H1 (cell line): Measurements from ENCODE around the gene SEC16A. TPM values are rescaled to one million over a fixed set of nuclear protein-coding genes. Genes with fewer than 3 reads are reported as not detected.

Source experiments
- ASH2L ChIP-seq: fragments of 200-600, 300-600 bp; sonication (generic); IDR thresholded peaks from one replicate; pipeline ENCODE4 v1.7.1; 2017; ENCODE audit warnings: low read length
- BACH1 ChIP-seq: IDR thresholded peaks from 2 replicates; pipeline ENCODE4 v1.6.1; 2012; ENCODE audit warnings: low read length, improper control_type of control experiment
- BCL11A ChIP-seq, 2 experiments: IDR thresholded peaks; one replicate each; pipeline ENCODE4 v1.6.1; 2011; ENCODE audit warnings: low read depth in 2 of 2, low read length in 2 of 2, mild to moderate bottlenecking in 2 of 2
- BRCA1 ChIP-seq: IDR thresholded peaks from 2 replicates; pipeline ENCODE4 v1.6.1; 2012; ENCODE audit warnings: low read depth, low read length, improper control_type of control experiment
- CHD1 ChIP-seq: IDR thresholded peaks from 2 replicates; pipeline ENCODE4 v1.6.1; 2012; ENCODE audit warnings: low read depth, low read length, improper control_type of control experiment
- GABPA ChIP-seq: IDR thresholded peaks from 2 replicates; pipeline ENCODE4 v1.6.1; 2011; ENCODE audit warnings: mild to moderate bottlenecking, low read length, moderate library complexity, borderline replicate concordance; ENCODE audit not compliant: insufficient read depth
- POLR2A ChIP-seq, 2 experiments: IDR thresholded peaks; 1 replicate in 1 of 2; 2 replicates in 1 of 2; pipeline ENCODE4 v1.6.1; 2011; ENCODE audit warnings: low read depth in 2 of 2, low read length in 2 of 2, mild to moderate bottlenecking in 2 of 2; ENCODE audit errors: control extremely low read depth in 1 of 2
- POU5F1 ChIP-seq: IDR thresholded peaks from 2 replicates; pipeline ENCODE4 v1.6.1; 2011; ENCODE audit warnings: low read depth, mild to moderate bottlenecking, low read length, moderate library complexity
- RFX5 ChIP-seq: IDR thresholded peaks from 2 replicates; pipeline ENCODE4 v1.6.1; 2011; ENCODE audit warnings: low read depth, low read length, improper control_type of control experiment, borderline replicate concordance
- SP1 ChIP-seq: IDR thresholded peaks from 2 replicates; pipeline ENCODE4 v1.6.1; 2011; ENCODE audit warnings: low read depth, low read length
- TCF12 ChIP-seq: IDR thresholded peaks from 2 replicates; pipeline ENCODE4 v1.6.1; 2011; ENCODE audit warnings: low read depth, mild to moderate bottlenecking, low read length
- TEAD4 ChIP-seq: IDR thresholded peaks from 2 replicates; pipeline ENCODE4 v1.6.1; 2012; ENCODE audit warnings: low read depth, low read length, inconsistent platforms, mixed read lengths
- YY1 ChIP-seq: IDR thresholded peaks from 2 replicates; pipeline ENCODE4 v1.6.1; 2011; ENCODE audit warnings: low read depth, mild to moderate bottlenecking, low read length
- polyA plus RNA-seq, 7 experiments: library from polyadenylated mRNA; depleted of rRNA in 3 of 7; stranded (reverse) in 5 of 7; unstranded in 2 of 7; fragments of >200 nt in 5 of 7; fragments of 200-250 nt in 2 of 7; gene quantifications; 1 replicate in 5 of 7; 2 replicates in 1 of 7; 4 replicates in 1 of 7; pipeline versions ENCODE4 v1.2.1 to v1.2.3, GENCODE V29; 2011 to 2013; ENCODE audit warnings: missing spikeins in 2 of 7, mixed read lengths in 2 of 7
- total RNA-seq: library from RNA; stranded (reverse); fragmentation: NEBNext Ultra II Directional; extraction: Animal tissue kit (Norgen Biotek cat#: 25700); gene quantifications from 2 replicates; pipeline ENCODE4 v1.2.1, GENCODE V29; 2021
- TF ChIP-seq, protein P1 (sequence below): fragments of 300-600 bp; sonication (generic); IDR thresholded peaks from 2 replicates; pipeline ENCODE4 v1.7.1; 2012; ENCODE audit warnings: low read length, moderate library complexity, mild to moderate bottlenecking, inconsistent platforms; ENCODE audit not compliant: insufficient replicate concordance

SEC16A gene
- total and polyA plus RNA-seq, 2 of the 8 experiments (the other 6 are each of a cell fraction or from before 2014, with no cell fraction given) = 21.6 to 49.0 TPM

DNA sequence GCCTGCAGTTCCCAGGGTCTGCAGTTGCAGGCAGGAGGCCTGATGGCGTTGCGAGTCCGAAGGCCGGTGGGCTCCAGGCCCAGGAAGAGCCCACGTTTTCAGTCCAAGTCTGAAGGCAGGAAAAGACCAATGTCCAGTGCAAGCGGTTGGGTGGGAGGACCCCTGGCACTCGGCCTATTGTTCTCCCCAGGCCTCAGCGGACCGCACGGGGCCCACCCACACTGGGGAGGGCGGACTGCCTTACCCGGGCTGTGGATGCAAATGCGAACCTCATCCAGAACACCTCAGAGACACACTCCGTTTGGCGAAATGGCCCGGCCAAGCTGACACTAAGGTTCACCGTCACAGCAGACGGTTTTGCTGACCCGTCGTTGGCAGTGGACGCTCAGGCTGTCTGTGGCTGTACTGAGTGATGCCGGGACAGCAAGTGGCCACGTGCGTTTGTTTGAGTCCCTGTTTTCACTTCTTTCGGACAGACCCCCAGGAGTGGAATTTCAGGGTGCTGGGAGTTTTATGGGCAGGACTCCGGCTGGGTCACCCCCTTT is 10.2 kb upstream of the SEC16A start (continued):
- TF ChIP-seq, protein P1, sequence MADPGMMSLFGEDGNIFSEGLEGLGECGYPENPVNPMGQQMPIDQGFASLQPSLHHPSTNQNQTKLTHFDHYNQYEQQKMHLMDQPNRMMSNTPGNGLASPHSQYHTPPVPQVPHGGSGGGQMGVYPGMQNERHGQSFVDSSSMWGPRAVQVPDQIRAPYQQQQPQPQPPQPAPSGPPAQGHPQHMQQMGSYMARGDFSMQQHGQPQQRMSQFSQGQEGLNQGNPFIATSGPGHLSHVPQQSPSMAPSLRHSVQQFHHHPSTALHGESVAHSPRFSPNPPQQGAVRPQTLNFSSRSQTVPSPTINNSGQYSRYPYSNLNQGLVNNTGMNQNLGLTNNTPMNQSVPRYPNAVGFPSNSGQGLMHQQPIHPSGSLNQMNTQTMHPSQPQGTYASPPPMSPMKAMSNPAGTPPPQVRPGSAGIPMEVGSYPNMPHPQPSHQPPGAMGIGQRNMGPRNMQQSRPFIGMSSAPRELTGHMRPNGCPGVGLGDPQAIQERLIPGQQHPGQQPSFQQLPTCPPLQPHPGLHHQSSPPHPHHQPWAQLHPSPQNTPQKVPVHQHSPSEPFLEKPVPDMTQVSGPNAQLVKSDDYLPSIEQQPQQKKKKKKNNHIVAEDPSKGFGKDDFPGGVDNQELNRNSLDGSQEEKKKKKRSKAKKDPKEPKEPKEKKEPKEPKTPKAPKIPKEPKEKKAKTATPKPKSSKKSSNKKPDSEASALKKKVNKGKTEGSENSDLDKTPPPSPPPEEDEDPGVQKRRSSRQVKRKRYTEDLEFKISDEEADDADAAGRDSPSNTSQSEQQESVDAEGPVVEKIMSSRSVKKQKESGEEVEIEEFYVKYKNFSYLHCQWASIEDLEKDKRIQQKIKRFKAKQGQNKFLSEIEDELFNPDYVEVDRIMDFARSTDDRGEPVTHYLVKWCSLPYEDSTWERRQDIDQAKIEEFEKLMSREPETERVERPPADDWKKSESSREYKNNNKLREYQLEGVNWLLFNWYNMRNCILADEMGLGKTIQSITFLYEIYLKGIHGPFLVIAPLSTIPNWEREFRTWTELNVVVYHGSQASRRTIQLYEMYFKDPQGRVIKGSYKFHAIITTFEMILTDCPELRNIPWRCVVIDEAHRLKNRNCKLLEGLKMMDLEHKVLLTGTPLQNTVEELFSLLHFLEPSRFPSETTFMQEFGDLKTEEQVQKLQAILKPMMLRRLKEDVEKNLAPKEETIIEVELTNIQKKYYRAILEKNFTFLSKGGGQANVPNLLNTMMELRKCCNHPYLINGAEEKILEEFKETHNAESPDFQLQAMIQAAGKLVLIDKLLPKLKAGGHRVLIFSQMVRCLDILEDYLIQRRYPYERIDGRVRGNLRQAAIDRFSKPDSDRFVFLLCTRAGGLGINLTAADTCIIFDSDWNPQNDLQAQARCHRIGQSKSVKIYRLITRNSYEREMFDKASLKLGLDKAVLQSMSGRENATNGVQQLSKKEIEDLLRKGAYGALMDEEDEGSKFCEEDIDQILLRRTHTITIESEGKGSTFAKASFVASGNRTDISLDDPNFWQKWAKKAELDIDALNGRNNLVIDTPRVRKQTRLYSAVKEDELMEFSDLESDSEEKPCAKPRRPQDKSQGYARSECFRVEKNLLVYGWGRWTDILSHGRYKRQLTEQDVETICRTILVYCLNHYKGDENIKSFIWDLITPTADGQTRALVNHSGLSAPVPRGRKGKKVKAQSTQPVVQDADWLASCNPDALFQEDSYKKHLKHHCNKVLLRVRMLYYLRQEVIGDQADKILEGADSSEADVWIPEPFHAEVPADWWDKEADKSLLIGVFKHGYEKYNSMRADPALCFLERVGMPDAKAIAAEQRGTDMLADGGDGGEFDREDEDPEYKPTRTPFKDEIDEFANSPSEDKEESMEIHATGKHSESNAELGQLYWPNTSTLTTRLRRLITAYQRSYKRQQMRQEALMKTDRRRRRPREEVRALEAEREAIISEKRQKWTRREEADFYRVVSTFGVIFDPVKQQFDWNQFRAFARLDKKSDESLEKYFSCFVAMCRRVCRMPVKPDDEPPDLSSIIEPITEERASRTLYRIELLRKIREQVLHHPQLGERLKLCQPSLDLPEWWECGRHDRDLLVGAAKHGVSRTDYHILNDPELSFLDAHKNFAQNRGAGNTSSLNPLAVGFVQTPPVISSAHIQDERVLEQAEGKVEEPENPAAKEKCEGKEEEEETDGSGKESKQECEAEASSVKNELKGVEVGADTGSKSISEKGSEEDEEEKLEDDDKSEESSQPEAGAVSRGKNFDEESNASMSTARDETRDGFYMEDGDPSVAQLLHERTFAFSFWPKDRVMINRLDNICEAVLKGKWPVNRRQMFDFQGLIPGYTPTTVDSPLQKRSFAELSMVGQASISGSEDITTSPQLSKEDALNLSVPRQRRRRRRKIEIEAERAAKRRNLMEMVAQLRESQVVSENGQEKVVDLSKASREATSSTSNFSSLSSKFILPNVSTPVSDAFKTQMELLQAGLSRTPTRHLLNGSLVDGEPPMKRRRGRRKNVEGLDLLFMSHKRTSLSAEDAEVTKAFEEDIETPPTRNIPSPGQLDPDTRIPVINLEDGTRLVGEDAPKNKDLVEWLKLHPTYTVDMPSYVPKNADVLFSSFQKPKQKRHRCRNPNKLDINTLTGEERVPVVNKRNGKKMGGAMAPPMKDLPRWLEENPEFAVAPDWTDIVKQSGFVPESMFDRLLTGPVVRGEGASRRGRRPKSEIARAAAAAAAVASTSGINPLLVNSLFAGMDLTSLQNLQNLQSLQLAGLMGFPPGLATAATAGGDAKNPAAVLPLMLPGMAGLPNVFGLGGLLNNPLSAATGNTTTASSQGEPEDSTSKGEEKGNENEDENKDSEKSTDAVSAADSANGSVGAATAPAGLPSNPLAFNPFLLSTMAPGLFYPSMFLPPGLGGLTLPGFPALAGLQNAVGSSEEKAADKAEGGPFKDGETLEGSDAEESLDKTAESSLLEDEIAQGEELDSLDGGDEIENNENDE = no peak
- no peak for TF ChIP-seq BRCA1
- TF ChIP-seq BCL11A (IDR thresholded peaks at IDR 0.05; ENCODE audit: low read depth in 2 of 2, low read length in 2 of 2) = no peak
- no peak for TF ChIP-seq YY1
- no peak for TF ChIP-seq POU5F1
- no peak for TF ChIP-seq CHD1
- TF ChIP-seq GABPA = no peak
- no peak for TF ChIP-seq POLR2A (IDR thresholded peaks at IDR 0.05; ENCODE audit: control extremely low read depth in 1 of 2, low read depth in 2 of 2, low read length in 2 of 2)
- TF ChIP-seq SP1 = no peak
- no peak for TF ChIP-seq TCF12
- no peak for TF ChIP-seq BACH1
- no peak for TF ChIP-seq TEAD4
- no peak for TF ChIP-seq RFX5
- no peak for TF ChIP-seq ASH2L
